Keratinocyte (primary cell): ENCODE results near the gene LRRC51.

Experiments
- CTCF ChIP-seq, 3 experiments: IDR thresholded peaks in 1 of 3; conservative IDR thresholded peaks in 1 of 3; optimal IDR thresholded peaks in 1 of 3; 2 replicates in 2 of 3; 3 replicates in 1 of 3; pipeline versions ENCODE3 to v1.5.1; 2011; ENCODE audit warnings: low read length in 3 of 3, mild to moderate bottlenecking in 3 of 3, moderate library complexity in 2 of 3, control low read depth in 1 of 3, inconsistent platforms in 1 of 3; ENCODE audit not compliant: insufficient read depth in 2 of 3; ENCODE audit errors: extremely low read depth in 1 of 3
- EZH2 ChIP-seq: IDR thresholded peaks from one replicate; pipeline ENCODE4 v1.6.1; 2012; ENCODE audit warnings: inconsistent platforms, mild to moderate bottlenecking, low read length, moderate library complexity

GRCh38 chr11:72072348-72072747, 8.3 kb upstream of the LRRC51 start:
- TF ChIP-seq CTCF (optimal IDR thresholded peaks at IDR 0.05 in 1 of 3, IDR thresholded peaks at IDR 0.05 in 1 of 3, conservative IDR thresholded peaks at IDR 0.05 in 1 of 3; ENCODE audit: extremely low read depth in 1 of 3, insufficient read depth in 2 of 3, low read length in 3 of 3) (no peak), EZH2 (no peak)
